Heart right ventricle (tissue), 16 donors: ENCODE data around the gene PTDSS2. TPM values are rescaled to one million over a fixed set of nuclear protein-coding genes. Genes with fewer than 3 reads are reported as not detected.
A peak's percentile ranks its signal among the peaks of the same experiment; 100 is the strongest.

Experiments used
- ATAC-seq, 8 donors: fragments of 200-7000 bp; cut with Tn5 transposase; one replicate each; pipeline ENCODE4 v1.9.1; 2020; ENCODE audit warnings: mild to moderate bottlenecking in 8 of 8, moderate library complexity in 8 of 8, moderate number of reproducible peaks in 1 of 8
- DNase-seq, 2 donors: peaks; one replicate each; pipeline ENCODE4 v3.0.0-alpha.2; 2020
- H3K27ac ChIP-seq, 10 donors: fragments of 200-600 bp; sonication (generic) in 2 of 10; one replicate each; pipeline versions ENCODE4 v1.5.0 to v1.8.0; 2020 to 2022; ENCODE audit warnings: mild to moderate bottlenecking in 3 of 10
- H3K27me3 ChIP-seq, 7 donors: fragments of 200-600 bp; one replicate each; pipeline ENCODE4 v1.8.0; 2021 to 2022; ENCODE audit warnings: mild to moderate bottlenecking in 2 of 7
- H3K36me3 ChIP-seq, 9 donors: fragments of 200-600 bp; sonication (generic) in 1 of 9; one replicate each; pipeline versions ENCODE4 v1.5.0 to v1.8.0; 2020 to 2022; ENCODE audit warnings: mild to moderate bottlenecking in 2 of 9
- H3K4me1 ChIP-seq, 9 donors: fragments of 200-600 bp; sonication (generic) in 1 of 9; one replicate each; pipeline versions ENCODE4 v1.5.0 to v1.8.0; 2020 to 2022; ENCODE audit warnings: mild to moderate bottlenecking in 4 of 9
- H3K4me3 ChIP-seq, 10 donors: fragments of 200-600 bp; sonication (generic) in 2 of 10; one replicate each; pipeline versions ENCODE4 v1.5.0 to v1.8.0; 2020 to 2022; ENCODE audit warnings: mild to moderate bottlenecking in 7 of 10, moderate library complexity in 2 of 10
- H3K9me3 ChIP-seq, 11 donors: fragments of 200-600 bp in 10 of 11; sonication (generic) in 2 of 11; one replicate each; pipeline versions ENCODE4 v1.5.0 to v1.8.0; 2013 to 2022; ENCODE audit warnings: mild to moderate bottlenecking in 2 of 11, control low read depth in 1 of 11, moderate library complexity in 1 of 11
- CTCF ChIP-seq, 9 donors: fragments of 200-600 bp; sonication (generic) in 2 of 9; IDR thresholded peaks; one replicate each; pipeline versions ENCODE4 v1.5.0 to v1.8.0; 2021 to 2022; ENCODE audit warnings: antibody characterized with exemption in 9 of 9, mild to moderate bottlenecking in 5 of 9, moderate library complexity in 1 of 9
- WGBS, 2 donors: extraction: QIAGEN DNeasy Blood & Tissue Kit; methylation state at CpG; one replicate each; pipeline ENCODE4 v1.1.7; 2013; ENCODE audit warnings: inconsistent platforms in 1 of 2; 5-methylcytosine and 5-hydroxymethylcytosine counted together
- intact Hi-C, 10 donors: fragments of 100-400 bp; cut with DNase I; formaldehyde crosslinking; loops; one replicate each; pipeline versions ENCODE4 v1.11.1 to v1.14.2; 2022
- polyA plus RNA-seq, 2 donors: library from polyadenylated mRNA; stranded (reverse); fragments of 200-250 nt; gene quantifications; one replicate each; pipeline ENCODE4 v1.2.3, GENCODE V29; 2013
- total RNA-seq, 10 donors: library from RNA; stranded (reverse); fragmentation: NEBNext Ultra II Directional in 3 of 10; extraction: Animal tissue kit (Norgen Biotek cat#: 25700) in 3 of 10; gene quantifications; one replicate each; pipeline versions ENCODE4 v1.2.1 to v1.2.4, GENCODE V29; 2021 to 2023
- donor health status: Arrhythmogenic right ventricular cardiomyopathy.
- donor health status: ischemic (EF 13 %, LVEDD 7.1; RV severe dilation, severe dysfunction).
- donor health status: healthy with polysubstance abuse.
- donor health status: DM: no; HTN: yes; CAD: no.
- donor health status: DM: no; HTN: no; CAD: no.
- donor health status: ischemic (EF 25% LVEDD 6.9; RV normal size, moderate dysfunction).
- donor health status: ischemic (EF 25% LVEDD 5.7; RV mildly dilated, moderate dysfunction).
- donor health status: healthy.
- donor health status: DM: yes; HTN: yes; CAD: no.
- donor health status: Ischemic cardiomyopathy.
- donor health status: ischemic (EF 35%, LVEDD 5.7; RV mildly dilated, moderate dysfunction).
- donor health status: nonischemic (EF 11% LVEDD 7.7; RV severe dilation, severe dysfunction).
- donor health status: DM: yes; HTN: yes; CAD: no.
- donor health status: PGD.
- donor health status: ischemic (EF 29% LVEDD 5.4; RV normal size, mild dysfunction).
- donor health status: nonischemic (EF 23%, LVEDD 6.1; RV moderate dilation, normal function).

PTDSS2 gene
- total and polyA plus RNA-seq, 12 donors, result 16.7 to 55.5 (median 26.3) TPM

GRCh38 chr11:486189-486588 is 36.1 kb downstream of the PTDSS2 start:
- intact Hi-C loops, result no loop called here
- WGBS, 2 donors, result 98% methylated on average over 23 of the region's 23 CpGs
- peaks cover 0 to 39% (median 11%) of the 10 kb centered on the region in 9 donors for H3K36me3 ChIP-seq
- no peaks in the 10 kb centered on the region for H3K4me1 ChIP-seq
- H3K27me3 ChIP-seq, result no peaks in the 10 kb centered on the region
- no peaks in the 10 kb centered on the region for H3K9me3 ChIP-seq
- no peak for ATAC-seq
- H3K4me3 ChIP-seq, result no peak overlapping the region
- TF ChIP-seq CTCF (IDR thresholded peaks at IDR 0.05), result no peak
- no peak overlapping the region for H3K27ac ChIP-seq
- DNase-seq, result peak in 1 of 2 donors; percentile 4

- no peaks in the 10 kb centered on the region for H3K9me3 ChIP-seq
- no peaks in the 10 kb centered on the region for H3K4me1 ChIP-seq
- ATAC-seq (no peak), DNase-seq (peak in 1 of 2 donors; percentile 12)
- no peaks in the 10 kb centered on the region for H3K27me3 ChIP-seq
- peaks cover 0 to 45% (median 11%) of the 10 kb centered on the region in 9 donors for H3K36me3 ChIP-seq
- intact Hi-C loops, result no loop called here
- no peak for TF ChIP-seq CTCF (IDR thresholded peaks at IDR 0.05)
- 93 to 94% methylated on average over 22 of the region's 22 CpGs for WGBS, 2 donors
- no peak overlapping the region for H3K4me3 ChIP-seq
- no peak overlapping the region for H3K27ac ChIP-seq
Measured at GRCh38 chr11:487571-488021, 37.5 kb downstream of the PTDSS2 start.

GRCh38 chr11:488062-488461 is 38.0 kb downstream of the PTDSS2 start:
- H3K36me3 ChIP-seq, result peaks cover 0 to 50% (median 11%) of the 10 kb centered on the region in 9 donors
- intact Hi-C loops, result no loop called here
- WGBS, 2 donors, result 89 to 94% methylated on average over 25 of the region's 25 CpGs

GRCh38 chr11:488579-488978 is 38.5 kb downstream of the PTDSS2 start:
- Histone ChIP-seq H3K4me1 (no peaks in the 10 kb centered on the region), H3K9me3 (no peaks in the 10 kb centered on the region), H3K4me3 (no peak overlapping the region), H3K36me3 (peaks cover 0 to 55% (median 11%) of the 10 kb centered on the region in 9 donors), H3K27me3 (no peaks in the 10 kb centered on the region), H3K27ac (no peak overlapping the region)
- ATAC-seq, result no peak
- intact Hi-C loops, result no loop called here
- no peak for DNase-seq
- TF ChIP-seq CTCF (IDR thresholded peaks at IDR 0.05), result no peak
- 94 to 96% methylated on average over 19 of the region's 19 CpGs for WGBS, 2 donors

More at GRCh38 chr11:488062-488461, 38.0 kb downstream of the PTDSS2 start:
- DNase-seq, result no peak
- TF ChIP-seq CTCF (IDR thresholded peaks at IDR 0.05), result no peak
- no peak for ATAC-seq
- H3K27ac ChIP-seq, result no peak overlapping the region
- H3K9me3 ChIP-seq, result no peaks in the 10 kb centered on the region
- no peaks in the 10 kb centered on the region for H3K4me1 ChIP-seq
- H3K27me3 ChIP-seq, result no peaks in the 10 kb centered on the region
- no peak overlapping the region for H3K4me3 ChIP-seq
